GM23248 (cell line): ENCODE data around the gene RALGPS1. TPM values are rescaled to one million over a fixed set of nuclear protein-coding genes. Genes with fewer than 3 reads are reported as not detected.

ENCODE experiments used
- DNase-seq: peaks from one replicate; pipeline ENCODE4 v3.0.0-alpha.2; 2015
- H2AFZ ChIP-seq: fragments of 200-600 bp; sonication (generic); 2 replicates; pipeline ENCODE4 v1.6.1; 2016; ENCODE audit warnings: antibody characterized with exemption
- H3F3A ChIP-seq: fragments of 200-600 bp; sonication (generic); 2 replicates; pipeline ENCODE4 v1.6.1; 2016; ENCODE audit warnings: mild to moderate bottlenecking, antibody characterized with exemption, mixed run types; ENCODE audit not compliant: insufficient read depth
- H3K27ac ChIP-seq: fragments of 200-600 bp; sonication (generic); 2 replicates; pipeline ENCODE4 v1.5.1; 2016; ENCODE audit warnings: mild to moderate bottlenecking
- H3K27me3 ChIP-seq: fragments of 200-600 bp; sonication (generic); replicated peaks from 2 replicates; pipeline ENCODE4 v1.6.1; 2016; ENCODE audit warnings: mild to moderate bottlenecking; ENCODE audit not compliant: insufficient read depth
- H3K36me3 ChIP-seq: fragments of 200-600 bp; sonication (generic); 2 replicates; pipeline ENCODE4 v1.6.1; 2016; ENCODE audit warnings: low read depth, mild to moderate bottlenecking
- H3K4me1 ChIP-seq: fragments of 200-600 bp; sonication (generic); 2 replicates; pipeline ENCODE4 v1.6.1; 2016; ENCODE audit warnings: mild to moderate bottlenecking; ENCODE audit not compliant: insufficient read depth
- H3K4me2 ChIP-seq: fragments of 200-600 bp; sonication (generic); one replicate; pipeline ENCODE4 v1.6.1; 2016; ENCODE audit warnings: mild to moderate bottlenecking; ENCODE audit not compliant: unreplicated experiment
- H3K4me3 ChIP-seq: fragments of 200-600 bp; sonication (generic); 2 replicates; pipeline ENCODE4 v1.5.1; 2016; ENCODE audit warnings: mild to moderate bottlenecking
- H3K79me2 ChIP-seq: fragments of 200-600 bp; sonication (generic); 2 replicates; pipeline ENCODE4 v1.6.1; 2016; ENCODE audit warnings: mild to moderate bottlenecking; ENCODE audit not compliant: insufficient read depth
- H3K9ac ChIP-seq: fragments of 200-600 bp; sonication (generic); 2 replicates; pipeline ENCODE4 v1.6.1; 2016; ENCODE audit warnings: mild to moderate bottlenecking
- H3K9me2 ChIP-seq: fragments of 200-600 bp; sonication (generic); 2 replicates; pipeline ENCODE4 v1.6.1; 2016; ENCODE audit warnings: mixed run types, mild to moderate bottlenecking, moderate library complexity; ENCODE audit not compliant: insufficient read depth
- H3K9me3 ChIP-seq: fragments of 200-600 bp; sonication (generic); one replicate; pipeline ENCODE4 v1.6.1; 2017; ENCODE audit warnings: low read depth
- H4K20me1 ChIP-seq: fragments of 200-600 bp; sonication (generic); 2 replicates; pipeline ENCODE4 v1.6.0; 2016; ENCODE audit not compliant: insufficient read depth
- EZH2 ChIP-seq: fragments of 200-600 bp; sonication (generic); IDR thresholded peaks from 2 replicates; pipeline ENCODE4 v1.6.1; 2018; ENCODE audit warnings: antibody characterized with exemption, mild to moderate bottlenecking; ENCODE audit not compliant: insufficient read depth, poor library complexity, severe bottlenecking
- EZH2phosphoT487 ChIP-seq: fragments of 200-600 bp; sonication (generic); IDR thresholded peaks from 2 replicates; pipeline ENCODE4 v1.6.1; 2018; ENCODE audit warnings: antibody characterized with exemption, moderate library complexity, mild to moderate bottlenecking, low read depth; ENCODE audit not compliant: insufficient read depth
- WGBS, 2 experiments: methylation state at CpG; one replicate each; pipeline ENCODE4 v1.1.6; 2015 to 2017; ENCODE audit warnings: low lambda C conversion rate in 2 of 2, low coverage in 1 of 2; ENCODE audit errors: missing lambda C conversion rate in 2 of 2; 5-methylcytosine and 5-hydroxymethylcytosine counted together
- in situ Hi-C: fragments of 300-500 bp; cut with MboI; formaldehyde crosslinking; loops from 2 replicates; pipeline ENCODE4 v1.15.0; 2020
- polyA plus RNA-seq: library from polyadenylated mRNA; unstranded; fragments of >200 nt; fragmentation: Nextera tagmentation; extraction: Ambion mirVana; gene quantifications from 2 replicates; pipeline ENCODE4 v1.2.1, GENCODE V29; 2016
- total RNA-seq: library from RNA; depleted of rRNA; stranded (reverse); fragments of >200 nt; shearing (Covaris generic); gene quantifications from 2 replicates; pipeline ENCODE4 v1.2.3, GENCODE V29; 2014

RALGPS1 gene
- total and polyA plus RNA-seq, 2 experiments from 2014 or later, result 0.54 to 1.8 TPM

- no peaks in the 10 kb centered on the region for H3K9me2 ChIP-seq
- no peak for DNase-seq
- H2AFZ ChIP-seq, result no peak overlapping the region
- no peaks in the 10 kb centered on the region for H3K36me3 ChIP-seq
- no peaks in the 10 kb centered on the region for H3K79me2 ChIP-seq
- H3K4me2 ChIP-seq, result no peak overlapping the region
- no peaks in the 10 kb centered on the region for H3K27me3 ChIP-seq
- in situ Hi-C loops, result no loop called here
- 88 to 92% methylated on average over 12 of the region's 12 CpGs for WGBS, 2 experiments
- no peak for TF ChIP-seq EZH2
- no peak for TF ChIP-seq EZH2phosphoT487
- H3K27ac ChIP-seq, result no peak overlapping the region
- no peaks in the 10 kb centered on the region for H3K9me3 ChIP-seq
- no peak overlapping the region for H3K4me3 ChIP-seq
- no peaks in the 10 kb centered on the region for H4K20me1 ChIP-seq
- no peaks in the 10 kb centered on the region for H3K4me1 ChIP-seq
- no peaks in the 10 kb centered on the region for H3F3A ChIP-seq
- H3K9ac ChIP-seq, result no peak overlapping the region
Observed at GRCh38 chr9:127172066-127172707, 257.6 kb downstream of the RALGPS1 start.

DNA sequence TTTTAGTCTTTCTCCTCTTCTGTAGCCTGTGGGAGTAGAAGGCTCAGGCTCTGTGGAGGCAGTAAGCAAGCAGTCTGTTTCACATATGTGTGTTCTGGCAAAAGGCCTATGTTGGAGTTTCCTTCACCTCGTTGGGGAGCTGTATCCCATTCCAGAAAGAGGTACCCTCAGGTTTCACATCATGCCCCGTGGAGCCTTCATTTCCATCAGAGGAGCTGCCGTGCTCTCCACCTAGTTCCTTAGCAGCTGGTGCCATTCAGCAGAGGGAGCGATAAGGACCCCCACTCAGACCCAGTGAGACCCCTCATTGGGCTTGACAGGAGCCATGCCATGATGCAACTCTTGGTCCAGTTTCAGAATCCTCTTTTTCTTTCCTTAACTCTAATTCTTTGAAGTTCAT, 258.5 kb downstream of the RALGPS1 start:
- 68 to 86% methylated on average over 3 to 4 of the region's 4 CpGs for WGBS, 2 experiments
- Histone ChIP-seq H3K79me2 (no peaks in the 10 kb centered on the region), H3K9me3 (no peaks in the 10 kb centered on the region), H3K27ac (no peak overlapping the region), H2AFZ (no peak overlapping the region), H3K9ac (no peak overlapping the region), H3K36me3 (no peaks in the 10 kb centered on the region), H3K4me3 (no peak overlapping the region), H3K4me2 (no peak overlapping the region), H3K27me3 (no peaks in the 10 kb centered on the region), H3F3A (no peaks in the 10 kb centered on the region), H4K20me1 (no peaks in the 10 kb centered on the region), H3K9me2 (no peaks in the 10 kb centered on the region), H3K4me1 (no peaks in the 10 kb centered on the region)
- in situ Hi-C loops, result no loop called here
- TF ChIP-seq EZH2, result no peak
- no peak for TF ChIP-seq EZH2phosphoT487
- no peak for DNase-seq

GRCh38 chr9:127174386-127175318, 260.1 kb downstream of the RALGPS1 start:
- TF ChIP-seq EZH2, result no peak
- no peak for TF ChIP-seq EZH2phosphoT487

GRCh38 chr9:127175319-127175715, 260.7 kb downstream of the RALGPS1 start:
- no peaks in the 10 kb centered on the region for H3K9me2 ChIP-seq
- no peaks in the 10 kb centered on the region for H3K79me2 ChIP-seq
- WGBS, 2 experiments, result 87 to 92% methylated on average over 7 of the region's 7 CpGs
- in situ Hi-C loops, result no loop called here
- H4K20me1 ChIP-seq, result no peaks in the 10 kb centered on the region
- H3K27me3 ChIP-seq, result no peaks in the 10 kb centered on the region
- no peak overlapping the region for H3K4me3 ChIP-seq
- H3K27ac ChIP-seq, result no peak overlapping the region
- no peak for DNase-seq
- TF ChIP-seq EZH2 (no peak), EZH2phosphoT487 (no peak)
- H3K4me2 ChIP-seq, result no peak overlapping the region
- H3K36me3 ChIP-seq, result no peaks in the 10 kb centered on the region
- H2AFZ ChIP-seq, result no peak overlapping the region
- H3K9ac ChIP-seq, result no peak overlapping the region
- no peaks in the 10 kb centered on the region for H3K4me1 ChIP-seq
- no peaks in the 10 kb centered on the region for H3K9me3 ChIP-seq
- H3F3A ChIP-seq, result no peaks in the 10 kb centered on the region

More at GRCh38 chr9:127174386-127175318, 260.1 kb downstream of the RALGPS1 start:
- no peaks in the 10 kb centered on the region for H3K36me3 ChIP-seq
- no peak overlapping the region for H3K9ac ChIP-seq
- H3K9me3 ChIP-seq, result no peaks in the 10 kb centered on the region
- H3K4me1 ChIP-seq, result no peaks in the 10 kb centered on the region
- in situ Hi-C loops, result no loop called here
- DNase-seq, result no peak
- H2AFZ ChIP-seq, result no peak overlapping the region
- no peak overlapping the region for H3K4me3 ChIP-seq
- no peak overlapping the region for H3K27ac ChIP-seq
- no peaks in the 10 kb centered on the region for H3F3A ChIP-seq
- no peaks in the 10 kb centered on the region for H3K27me3 ChIP-seq
- H3K9me2 ChIP-seq, result no peaks in the 10 kb centered on the region
- no peaks in the 10 kb centered on the region for H4K20me1 ChIP-seq
- WGBS, 2 experiments, result 91 to 92% methylated on average over 12 of the region's 12 CpGs
- no peak overlapping the region for H3K4me2 ChIP-seq
- H3K79me2 ChIP-seq, result no peaks in the 10 kb centered on the region
